Lung (tissue), 12 donors: ENCODE results near the gene IGSF9. TPM values are rescaled to one million over a fixed set of nuclear protein-coding genes. Genes with fewer than 3 reads are reported as not detected.
A peak's percentile ranks its signal among the peaks of the same experiment; 100 is the strongest.

Experiments
- ATAC-seq: fragments of 200-7000 bp; cut with Tn5 transposase; one replicate; pipeline ENCODE4 v1.9.1; 2020; ENCODE audit warnings: moderate number of reproducible peaks; ENCODE audit not compliant: insufficient read depth, low FRiP score
- DNase-seq, 3 donors: peaks; one replicate each; pipeline ENCODE4 v3.0.0-alpha.2; 2013 to 2017
- H3K27ac ChIP-seq, 2 donors: one replicate each; pipeline ENCODE4 v1.5.1; 2013; ENCODE audit warnings: mild to moderate bottlenecking in 2 of 2, moderate library complexity in 2 of 2, control low read depth in 1 of 2, inconsistent platforms in 1 of 2, low read depth in 1 of 2, low read length in 1 of 2
- H3K27me3 ChIP-seq, 3 donors: one replicate each; pipeline ENCODE4 v1.5.1; 2013; ENCODE audit warnings: low read length in 2 of 3; ENCODE audit not compliant: control insufficient read depth in 3 of 3, insufficient read depth in 3 of 3
- H3K36me3 ChIP-seq, 4 donors: one replicate each; pipeline ENCODE4 v1.5.1; 2013; ENCODE audit warnings: low read length in 4 of 4, mild to moderate bottlenecking in 1 of 4, moderate library complexity in 1 of 4; ENCODE audit not compliant: control insufficient read depth in 4 of 4, insufficient read depth in 4 of 4
- H3K4me1 ChIP-seq, 5 donors: one replicate each; pipeline ENCODE4 v1.5.1; 2013; ENCODE audit warnings: low read length in 5 of 5, mild to moderate bottlenecking in 2 of 5, moderate library complexity in 1 of 5; ENCODE audit not compliant: control insufficient read depth in 5 of 5, insufficient read depth in 5 of 5
- H3K4me3 ChIP-seq: one replicate; pipeline ENCODE4 v1.5.1; 2013; ENCODE audit warnings: mild to moderate bottlenecking, control low read depth, moderate library complexity
- H3K9ac ChIP-seq, 2 donors: one replicate each; pipeline ENCODE4 v1.5.1; 2013; ENCODE audit warnings: low read length in 2 of 2, control low read depth in 1 of 2; ENCODE audit not compliant: insufficient read depth in 1 of 2
- H3K9me3 ChIP-seq, 4 donors: one replicate each; pipeline ENCODE4 v1.5.1; 2013; ENCODE audit warnings: low read length in 3 of 4, mild to moderate bottlenecking in 1 of 4, moderate library complexity in 1 of 4; ENCODE audit not compliant: control insufficient read depth in 4 of 4, insufficient read depth in 3 of 4
- WGBS, 2 donors: extraction: QIAGEN DNeasy Blood & Tissue Kit; methylation state at CpG; one replicate each; pipeline ENCODE4 v1.1.7; 2013; 5-methylcytosine and 5-hydroxymethylcytosine counted together
- polyA plus RNA-seq, 2 donors: library from polyadenylated mRNA; stranded (reverse); fragments of 200-250 nt; gene quantifications; one replicate each; pipeline ENCODE4 v1.2.1, GENCODE V29; 2013
- total RNA-seq, 2 donors: library from RNA; depleted of rRNA in 1 of 2; stranded (reverse); fragments of >200 nt in 1 of 2; gene quantifications; one replicate each; pipeline ENCODE4 v1.2.1, GENCODE V29; 2014 to 2021
- TF ChIP-seq, protein P1 (sequence below): IDR thresholded peaks from 2 replicates; pipeline ENCODE4 v1.5.1; 2012; ENCODE audit warnings: mild to moderate bottlenecking; ENCODE audit errors: control extremely low read depth, extremely low read depth
- donor health status: control.
- donor health status: control.
- donor health status: Bipolar disorder and iron deficiency.
- donor health status: healthy.
- donor health status: DM: yes; HTN: yes; CAD: no.

IGSF9 gene
- total and polyA plus RNA-seq, 4 donors: 1.4 to 4.9 (median 2.0) TPM

GRCh38 chr1:159898527-159898926 is 46.9 kb downstream of the IGSF9 start:
- ATAC-seq (no peak), DNase-seq (no peak)
- Histone ChIP-seq H3K9me3 (peaks cover 0 to 2% (median 0%) of the 10 kb centered on the region in 4 donors), H3K36me3 (no peaks in the 10 kb centered on the region), H3K4me3 (no peak overlapping the region), H3K27ac (no peak overlapping the region), H3K27me3 (no peaks in the 10 kb centered on the region), H3K9ac (no peak overlapping the region), H3K4me1 (peaks cover 4 to 24% (median 15%) of the 10 kb centered on the region in 5 donors)
- TF ChIP-seq, protein P1, sequence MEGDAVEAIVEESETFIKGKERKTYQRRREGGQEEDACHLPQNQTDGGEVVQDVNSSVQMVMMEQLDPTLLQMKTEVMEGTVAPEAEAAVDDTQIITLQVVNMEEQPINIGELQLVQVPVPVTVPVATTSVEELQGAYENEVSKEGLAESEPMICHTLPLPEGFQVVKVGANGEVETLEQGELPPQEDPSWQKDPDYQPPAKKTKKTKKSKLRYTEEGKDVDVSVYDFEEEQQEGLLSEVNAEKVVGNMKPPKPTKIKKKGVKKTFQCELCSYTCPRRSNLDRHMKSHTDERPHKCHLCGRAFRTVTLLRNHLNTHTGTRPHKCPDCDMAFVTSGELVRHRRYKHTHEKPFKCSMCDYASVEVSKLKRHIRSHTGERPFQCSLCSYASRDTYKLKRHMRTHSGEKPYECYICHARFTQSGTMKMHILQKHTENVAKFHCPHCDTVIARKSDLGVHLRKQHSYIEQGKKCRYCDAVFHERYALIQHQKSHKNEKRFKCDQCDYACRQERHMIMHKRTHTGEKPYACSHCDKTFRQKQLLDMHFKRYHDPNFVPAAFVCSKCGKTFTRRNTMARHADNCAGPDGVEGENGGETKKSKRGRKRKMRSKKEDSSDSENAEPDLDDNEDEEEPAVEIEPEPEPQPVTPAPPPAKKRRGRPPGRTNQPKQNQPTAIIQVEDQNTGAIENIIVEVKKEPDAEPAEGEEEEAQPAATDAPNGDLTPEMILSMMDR: no peak
- 78 to 80% methylated on average over 3 of the region's 3 CpGs for WGBS, 2 donors

DNA sequence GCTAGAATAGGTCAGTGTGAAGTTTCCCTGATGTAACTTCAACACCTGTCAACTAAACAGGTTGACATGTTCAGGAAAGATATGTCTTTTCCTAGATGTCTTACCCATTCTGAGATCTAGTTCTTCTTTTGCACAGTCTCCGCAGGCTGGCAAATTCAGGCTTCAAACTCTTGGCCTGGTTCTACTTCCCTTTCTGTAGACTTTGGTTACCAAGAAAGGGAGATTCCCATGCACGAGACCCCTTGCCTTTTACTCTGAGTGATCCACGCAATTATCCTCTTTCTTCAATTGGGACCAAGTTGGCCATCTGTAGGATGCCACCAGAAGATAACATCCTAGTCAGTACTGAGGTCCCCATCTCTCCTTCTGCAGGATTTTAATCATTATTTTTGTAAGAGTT is 47.5 kb downstream of the IGSF9 start:
- H3K4me1 ChIP-seq: peaks cover 4 to 24% (median 15%) of the 10 kb centered on the region in 5 donors
- no peaks in the 10 kb centered on the region for H3K36me3 ChIP-seq
- no peak overlapping the region for H3K27ac ChIP-seq
- peaks cover 0 to 2% (median 0%) of the 10 kb centered on the region in 4 donors for H3K9me3 ChIP-seq
- no peak overlapping the region for H3K4me3 ChIP-seq
- no peaks in the 10 kb centered on the region for H3K27me3 ChIP-seq
- TF ChIP-seq, protein P1: no peak
- WGBS, 2 donors: 37 to 78% methylated on average over 3 of the region's 3 CpGs
- H3K9ac ChIP-seq: no peak overlapping the region
- no peak for ATAC-seq
- no peak for DNase-seq

DNA sequence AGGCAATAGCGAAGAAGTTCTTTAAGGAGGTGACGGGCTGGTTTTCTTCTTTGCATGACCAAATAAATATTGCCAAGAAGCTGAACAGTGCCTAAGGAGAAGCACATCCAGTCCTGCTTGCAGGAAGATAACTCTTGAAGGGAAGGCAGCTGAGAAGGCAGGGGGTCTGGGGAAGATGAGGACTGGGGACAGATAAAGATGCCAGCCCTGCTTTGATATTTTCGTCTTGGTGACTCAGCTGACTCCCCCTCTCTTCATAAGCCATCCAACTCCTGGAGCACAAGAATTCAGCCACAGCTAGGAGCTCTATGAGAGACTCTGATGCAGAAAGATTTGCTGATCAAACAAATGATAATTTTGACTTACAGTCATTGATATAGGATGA is 48.9 kb downstream of the IGSF9 start:
- 61 to 74% methylated on average over 3 of the region's 3 CpGs for WGBS, 2 donors
- H3K9me3 ChIP-seq: peaks cover 0 to 2% (median 0%) of the 10 kb centered on the region in 4 donors
- H3K27me3 ChIP-seq: no peaks in the 10 kb centered on the region
- DNase-seq (no peak), ATAC-seq (no peak)
- TF ChIP-seq, protein P1: no peak
- no peak overlapping the region for H3K9ac ChIP-seq
- H3K27ac ChIP-seq: peak overlapping the region in 1 of 2 donors; percentile 33
- H3K4me3 ChIP-seq: no peak overlapping the region
- peaks cover 4 to 24% (median 14%) of the 10 kb centered on the region in 5 donors for H3K4me1 ChIP-seq
- no peaks in the 10 kb centered on the region for H3K36me3 ChIP-seq
